Caco-2 (cell line): ENCODE data around the gene NEXN. TPM values are rescaled to one million over a fixed set of nuclear protein-coding genes. Genes with fewer than 3 reads are reported as not detected.

ENCODE experiments used
- BruUV-seq: library from RNA; stranded (reverse); fragments of 400-500 nt; replicated peaks from 2 replicates; lab custom pipeline; 2021; lab: Mats Ljungman, UMichigan
- CTCF ChIA-PET: fragments of 300-600 bp; sonication (Branson Sonifier 250); formaldehyde crosslinking; loops from one replicate; lab custom pipeline; 2022; ENCODE audit warnings: antibody characterized with exemption; lab: Charles Lee
- POLR2A ChIA-PET: fragments of 300-600 bp; sonication (Branson Sonifier 250); formaldehyde crosslinking; loops from one replicate; lab custom pipeline; 2022; ENCODE audit warnings: antibody characterized with exemption; lab: Charles Lee
- DNase-seq, 2 experiments: peaks; one replicate each; pipeline versions ENCODE4 v3.0.0 to v3.0.0-alpha.2; 2020 to 2022
- H3K27me3 ChIP-seq: replicated peaks from 2 replicates; pipeline ENCODE4 v1.6.0; 2011; ENCODE audit warnings: low read length; ENCODE audit not compliant: control insufficient read depth, insufficient read depth
- H3K36me3 ChIP-seq: 2 replicates; pipeline ENCODE4 v1.5.1; 2011; ENCODE audit warnings: low read length; ENCODE audit not compliant: control insufficient read depth, insufficient read depth
- H3K4me1 ChIP-seq: fragments of 250-450 bp; sonication (Bioruptor Pico); 2 replicates; pipeline ENCODE4 v1.5.1; 2020; ENCODE audit warnings: mild to moderate bottlenecking
- H3K4me3 ChIP-seq: 2 replicates; pipeline ENCODE4 v1.5.1; 2011; ENCODE audit warnings: low read depth, mild to moderate bottlenecking, control low read depth, low read length
- H3K9me3 ChIP-seq: fragments of 250-450 bp; sonication (Bioruptor Pico); 2 replicates; pipeline ENCODE4 v1.5.1; 2020; ENCODE audit warnings: mild to moderate bottlenecking, moderate library complexity
- H3K27ac Mint-ChIP-seq: one replicate; pipeline ENCODE4 v1.8.0; 2022; ENCODE audit warnings: mixed read lengths; ENCODE audit not compliant: unreplicated experiment
- H3K27me3 Mint-ChIP-seq: one replicate; pipeline ENCODE4 v1.8.0; 2022; ENCODE audit warnings: mixed read lengths; ENCODE audit not compliant: insufficient read depth, unreplicated experiment
- H3K36me3 Mint-ChIP-seq: one replicate; pipeline ENCODE4 v1.8.0; 2022; ENCODE audit warnings: mild to moderate bottlenecking, mixed read lengths; ENCODE audit not compliant: insufficient read depth, unreplicated experiment
- H3K4me1 Mint-ChIP-seq: one replicate; pipeline ENCODE4 v1.8.0; 2022; ENCODE audit warnings: low read depth, mixed read lengths; ENCODE audit not compliant: unreplicated experiment
- H3K4me3 Mint-ChIP-seq: one replicate; pipeline ENCODE4 v1.8.0; 2022; ENCODE audit warnings: mild to moderate bottlenecking, moderate library complexity, mixed read lengths; ENCODE audit not compliant: unreplicated experiment
- H3K9me3 Mint-ChIP-seq: one replicate; pipeline ENCODE4 v1.8.0; 2022; ENCODE audit warnings: mixed read lengths; ENCODE audit not compliant: unreplicated experiment
- intact Hi-C: fragments of 100-400 bp; cut with micrococcal nuclease; formaldehyde crosslinking; loops from one replicate; pipeline ENCODE4 v1.10.0; 2022; ENCODE audit not compliant: unreplicated experiment
- total RNA-seq: library from RNA; stranded (reverse); gene quantifications from 2 replicates; pipeline ENCODE4 v1.2.3, GENCODE V29; 2022
- TF ChIP-seq, protein P1 (sequence below), 2 experiments: fragments of 200-600 bp in 1 of 2; IDR thresholded peaks; 1 replicate in 1 of 2; 2 replicates in 1 of 2; pipeline versions ENCODE4 v1.5.1 to v1.8.0; 2011 to 2022; ENCODE audit warnings: antibody characterized with exemption in 1 of 2, control low read depth in 1 of 2, inconsistent platforms in 1 of 2, low read depth in 1 of 2, low read length in 1 of 2, mild to moderate bottlenecking in 1 of 2, moderate library complexity in 1 of 2; ENCODE audit not compliant: insufficient read depth in 1 of 2, severe bottlenecking in 1 of 2, unreplicated experiment in 1 of 2

The NEXN gene
- total RNA-seq, 1 experiment from 2014 or later = 1.1 TPM

DNA sequence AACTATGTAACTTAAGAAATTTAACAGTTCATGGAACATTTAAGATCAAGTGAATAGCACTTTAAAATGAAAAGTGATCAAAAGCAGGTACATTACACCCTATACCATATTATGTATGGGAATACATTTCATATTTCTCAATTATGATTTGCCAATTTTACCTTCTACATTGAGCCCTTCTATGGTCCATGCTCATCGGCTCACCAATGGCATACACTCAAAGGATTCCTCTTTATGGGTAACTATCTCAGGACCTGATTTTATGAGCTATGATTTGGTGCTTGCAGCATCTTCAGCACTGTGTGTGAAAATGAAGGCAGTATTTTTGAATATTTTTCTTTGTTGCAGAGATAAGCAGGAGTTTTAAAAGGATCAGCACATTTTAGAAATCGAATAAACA, 56.9 kb downstream of the NEXN start:
- Mint-ChIP-seq H3K36me3 (peaks cover 48% of the 10 kb centered on the region), H3K27me3 (no peaks in the 10 kb centered on the region), H3K4me1 (no peaks in the 10 kb centered on the region), H3K27ac (no peak overlapping the region), H3K4me3 (no peak overlapping the region), H3K9me3 (no peaks in the 10 kb centered on the region)
- DNase-seq = no peak
- Histone ChIP-seq H3K27me3 (no peaks in the 10 kb centered on the region), H3K4me1 (peaks cover 1% of the 10 kb centered on the region; the same call in 1 of the 2 replicates), H3K36me3 (no peaks in the 10 kb centered on the region), H3K9me3 (no peaks in the 10 kb centered on the region), H3K4me3 (no peak overlapping the region)
- TF ChIP-seq, protein P1, sequence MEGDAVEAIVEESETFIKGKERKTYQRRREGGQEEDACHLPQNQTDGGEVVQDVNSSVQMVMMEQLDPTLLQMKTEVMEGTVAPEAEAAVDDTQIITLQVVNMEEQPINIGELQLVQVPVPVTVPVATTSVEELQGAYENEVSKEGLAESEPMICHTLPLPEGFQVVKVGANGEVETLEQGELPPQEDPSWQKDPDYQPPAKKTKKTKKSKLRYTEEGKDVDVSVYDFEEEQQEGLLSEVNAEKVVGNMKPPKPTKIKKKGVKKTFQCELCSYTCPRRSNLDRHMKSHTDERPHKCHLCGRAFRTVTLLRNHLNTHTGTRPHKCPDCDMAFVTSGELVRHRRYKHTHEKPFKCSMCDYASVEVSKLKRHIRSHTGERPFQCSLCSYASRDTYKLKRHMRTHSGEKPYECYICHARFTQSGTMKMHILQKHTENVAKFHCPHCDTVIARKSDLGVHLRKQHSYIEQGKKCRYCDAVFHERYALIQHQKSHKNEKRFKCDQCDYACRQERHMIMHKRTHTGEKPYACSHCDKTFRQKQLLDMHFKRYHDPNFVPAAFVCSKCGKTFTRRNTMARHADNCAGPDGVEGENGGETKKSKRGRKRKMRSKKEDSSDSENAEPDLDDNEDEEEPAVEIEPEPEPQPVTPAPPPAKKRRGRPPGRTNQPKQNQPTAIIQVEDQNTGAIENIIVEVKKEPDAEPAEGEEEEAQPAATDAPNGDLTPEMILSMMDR (IDR thresholded peaks at IDR 0.05; ENCODE audit: insufficient read depth in 1 of 2, low read depth in 1 of 2, low read length in 1 of 2, severe bottlenecking in 1 of 2, unreplicated experiment in 1 of 2) = no peak
- intact Hi-C loops = no loop called here
- POLR2A ChIA-PET = no interaction called here
- BruUV-seq = no TSS peak
- CTCF ChIA-PET = no interaction called here

DNA sequence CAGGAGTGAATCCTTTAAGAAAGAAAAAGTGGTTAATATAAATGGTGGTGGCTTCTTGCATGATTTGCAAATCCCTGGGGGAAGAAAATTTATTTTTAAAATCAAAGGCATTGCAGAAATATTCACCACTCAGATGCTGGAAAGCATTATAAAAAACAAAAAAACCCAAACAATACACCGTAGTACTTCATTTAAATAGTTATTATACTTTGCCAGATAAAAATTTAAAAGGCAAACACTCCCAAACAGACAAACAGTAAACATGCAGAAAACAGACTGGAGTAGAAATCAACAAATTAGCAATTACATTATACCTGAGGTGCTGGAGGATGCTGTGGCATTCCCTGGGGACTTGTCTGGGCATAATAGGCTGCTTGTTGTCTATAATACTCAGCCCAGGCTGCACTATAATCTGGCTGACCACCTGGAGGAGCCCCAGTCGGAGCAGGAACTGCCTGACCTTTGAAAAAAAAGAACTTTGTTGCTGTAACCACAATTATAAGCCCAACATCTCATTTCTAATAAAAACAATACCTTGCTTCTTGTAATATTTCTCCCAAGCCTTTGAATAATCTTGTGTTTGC, 60.5 kb downstream of the NEXN start:
- Mint-ChIP-seq H3K27me3 (no peaks in the 10 kb centered on the region), H3K4me1 (no peaks in the 10 kb centered on the region), H3K9me3 (no peaks in the 10 kb centered on the region), H3K4me3 (no peak overlapping the region), H3K27ac (no peak overlapping the region), H3K36me3 (peaks cover 44% of the 10 kb centered on the region)
- intact Hi-C loops = loop anchor here (1.0 kb wide), 1 partner anchor 165 kb away; no protein-coding TSS in a partner anchor
- TF ChIP-seq, protein P1 (IDR thresholded peaks at IDR 0.05; ENCODE audit: insufficient read depth in 1 of 2, low read depth in 1 of 2, low read length in 1 of 2, severe bottlenecking in 1 of 2, unreplicated experiment in 1 of 2) = no peak
- ChIA-PET POLR2A (no interaction called here), CTCF (no interaction called here)
- no TSS peak for BruUV-seq
- DNase-seq = peak in 1 of 2 experiments; percentile 7
- H3K36me3 ChIP-seq = no peaks in the 10 kb centered on the region
- H3K27me3 ChIP-seq = no peaks in the 10 kb centered on the region
- no peaks in the 10 kb centered on the region for H3K9me3 ChIP-seq
- H3K4me3 ChIP-seq = no peak overlapping the region
- H3K4me1 ChIP-seq = no peaks in the 10 kb centered on the region

DNA sequence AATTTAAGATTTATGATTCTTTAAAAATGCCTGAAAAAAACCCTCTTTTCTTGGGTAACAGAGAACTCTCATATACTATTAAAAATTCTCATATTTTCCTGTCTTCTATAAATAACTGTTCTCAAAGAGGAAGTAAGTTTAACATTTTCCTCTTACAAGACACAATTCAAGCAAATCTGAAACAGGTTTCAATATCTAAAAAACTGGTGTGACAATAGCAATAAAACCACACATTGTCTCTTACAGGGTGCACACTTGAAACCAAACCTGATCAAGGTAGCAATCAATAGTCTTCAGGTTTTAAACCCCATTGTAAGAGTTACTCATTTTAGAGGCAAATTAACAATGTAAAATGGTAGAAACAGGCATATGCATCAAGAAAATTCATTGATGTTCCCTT, 62.4 kb downstream of the NEXN start:
- Mint-ChIP-seq H3K27me3 (no peaks in the 10 kb centered on the region), H3K4me1 (no peaks in the 10 kb centered on the region), H3K27ac (no peak overlapping the region), H3K4me3 (no peak overlapping the region), H3K9me3 (no peaks in the 10 kb centered on the region), H3K36me3 (peaks cover 50% of the 10 kb centered on the region)
- POLR2A ChIA-PET = interaction anchor here (0.6 kb wide), 1 partner anchor 28 kb away, joined by 5 read pairs; no protein-coding TSS in a partner anchor
- Histone ChIP-seq H3K4me3 (no peak overlapping the region), H3K27me3 (no peaks in the 10 kb centered on the region), H3K9me3 (no peaks in the 10 kb centered on the region), H3K36me3 (no peaks in the 10 kb centered on the region), H3K4me1 (no peaks in the 10 kb centered on the region)
- intact Hi-C loops = no loop called here
- CTCF ChIA-PET = no interaction called here
- TF ChIP-seq, protein P1 (IDR thresholded peaks at IDR 0.05; ENCODE audit: insufficient read depth in 1 of 2, low read depth in 1 of 2, low read length in 1 of 2, severe bottlenecking in 1 of 2, unreplicated experiment in 1 of 2) = no peak
- BruUV-seq = no TSS peak
- no peak for DNase-seq
